ENCODE measurements around the gene GINS1. TPM values are rescaled to one million over a fixed set of nuclear protein-coding genes. Genes with fewer than 3 reads are reported as not detected.

The GINS1 gene
- total RNA-seq, 1 donor from 2014 or later = 20.0 TPM

- DNase-seq (ENCODE audit: low read depth, low spot score) = no peak
These were observed 85.7 kb downstream of the GINS1 start for GRCh38 chr20:25493137-25493536.

GRCh38 chr20:25493748-25494505 lies 86.5 kb downstream of the GINS1 start:
- DNase-seq (ENCODE audit: low read depth, low spot score) = no peak

- no peak for DNase-seq (ENCODE audit: low read depth, low spot score)
These were observed 87.2 kb downstream of the GINS1 start for GRCh38 chr20:25494506-25495188.

GRCh38 chr20:25495189-25495824 lies 87.8 kb downstream of the GINS1 start:
- DNase-seq (ENCODE audit: low read depth, low spot score) = no peak

- no peak for DNase-seq (ENCODE audit: low read depth, low spot score)
These were observed 88.9 kb downstream of the GINS1 start for GRCh38 chr20:25496165-25496967.

GRCh38 chr20:25496968-25497401 lies 89.5 kb downstream of the GINS1 start:
- DNase-seq (ENCODE audit: low read depth, low spot score) = no peak

GRCh38 chr20:25497586-25498279 lies 90.3 kb downstream of the GINS1 start:
- no peak for DNase-seq (ENCODE audit: low read depth, low spot score)

Other genes starting within 250 kb of the GINS1 start
- gene ENTPD6, start 212.0 kb upstream of the GINS1 start, total RNA-seq = 56.3 and 68.0 TPM in 2 replicates
- 107 and 111 TPM in 2 replicates for gene PYGB, start 159.6 kb upstream of the GINS1 start, total RNA-seq
- 25.9 and 30.1 TPM in 2 replicates for gene ABHD12, start 16.8 kb upstream of the GINS1 start, total RNA-seq
- gene NINL, start 177.9 kb downstream of the GINS1 start, total RNA-seq = 6.9 and 10.1 TPM in 2 replicates
- 10.0 and 10.2 TPM in 2 replicates for gene NANP, start 216.3 kb downstream of the GINS1 start, total RNA-seq